M059J (cell line): ENCODE data around the gene AKAP8L. TPM values are rescaled to one million over a fixed set of nuclear protein-coding genes. Genes with fewer than 3 reads are reported as not detected.

Experiments
- DNase-seq: peaks from one replicate; pipeline ENCODE4 v3.0.0-alpha.2; 2012; ENCODE audit warnings: low read depth
- total RNA-seq: library from RNA; depleted of rRNA; stranded (reverse); fragments of >200 nt; shearing (Covaris generic); gene quantifications from 2 replicates; pipeline ENCODE4 v1.2.3, GENCODE V29; 2014; rRNA removed

Gene AKAP8L, protein sequence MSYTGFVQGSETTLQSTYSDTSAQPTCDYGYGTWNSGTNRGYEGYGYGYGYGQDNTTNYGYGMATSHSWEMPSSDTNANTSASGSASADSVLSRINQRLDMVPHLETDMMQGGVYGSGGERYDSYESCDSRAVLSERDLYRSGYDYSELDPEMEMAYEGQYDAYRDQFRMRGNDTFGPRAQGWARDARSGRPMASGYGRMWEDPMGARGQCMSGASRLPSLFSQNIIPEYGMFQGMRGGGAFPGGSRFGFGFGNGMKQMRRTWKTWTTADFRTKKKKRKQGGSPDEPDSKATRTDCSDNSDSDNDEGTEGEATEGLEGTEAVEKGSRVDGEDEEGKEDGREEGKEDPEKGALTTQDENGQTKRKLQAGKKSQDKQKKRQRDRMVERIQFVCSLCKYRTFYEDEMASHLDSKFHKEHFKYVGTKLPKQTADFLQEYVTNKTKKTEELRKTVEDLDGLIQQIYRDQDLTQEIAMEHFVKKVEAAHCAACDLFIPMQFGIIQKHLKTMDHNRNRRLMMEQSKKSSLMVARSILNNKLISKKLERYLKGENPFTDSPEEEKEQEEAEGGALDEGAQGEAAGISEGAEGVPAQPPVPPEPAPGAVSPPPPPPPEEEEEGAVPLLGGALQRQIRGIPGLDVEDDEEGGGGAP
- 59.7 and 63.6 TPM in 2 replicates for total RNA-seq

DNA sequence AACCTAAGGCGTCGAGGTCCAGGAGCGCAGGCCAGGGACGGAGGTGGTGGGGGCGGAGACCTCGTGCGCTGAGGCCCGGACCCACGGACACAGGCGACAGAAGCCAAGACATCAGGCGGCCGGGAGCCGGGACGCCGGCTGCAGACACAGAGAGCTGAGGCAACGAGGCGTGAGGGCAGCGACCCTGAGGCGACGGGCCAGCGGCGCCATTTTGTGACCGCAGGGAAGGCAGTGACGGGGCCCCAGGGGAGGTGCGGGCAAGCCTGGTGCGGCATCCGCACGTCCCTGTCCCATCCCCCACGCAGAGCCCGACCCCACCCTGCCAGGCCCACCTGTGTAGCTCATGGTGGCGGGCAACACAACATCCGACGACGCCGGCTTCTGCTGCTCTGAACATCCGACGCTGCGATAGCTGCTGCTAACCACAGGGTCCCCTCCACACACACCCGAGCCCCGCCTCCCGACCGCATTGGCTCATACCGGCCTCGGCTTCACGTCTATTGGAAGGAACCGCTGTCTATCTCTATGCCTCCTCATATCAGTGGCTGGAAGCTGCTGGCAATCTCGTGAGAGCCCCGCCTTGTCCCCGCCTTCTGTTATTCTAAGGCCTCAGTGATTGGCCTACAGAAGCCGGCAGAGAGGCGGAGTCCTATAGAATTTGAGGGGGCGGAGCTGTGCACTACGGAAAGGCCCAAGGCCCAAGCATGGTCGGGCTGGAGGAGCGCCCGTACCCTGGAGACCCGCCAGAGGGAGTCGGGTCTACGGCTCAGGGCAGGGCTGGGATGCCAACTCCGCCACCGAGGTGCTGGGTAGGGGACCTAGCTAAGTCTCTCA, at the start of gene AKAP8L:
AKAP8L (minus strand) TSS at position 410 of the 834 bp plus-strand sequence; CDS start at position 345, 65 bp downstream.
- peak; percentile 100 for DNase-seq

DNA sequence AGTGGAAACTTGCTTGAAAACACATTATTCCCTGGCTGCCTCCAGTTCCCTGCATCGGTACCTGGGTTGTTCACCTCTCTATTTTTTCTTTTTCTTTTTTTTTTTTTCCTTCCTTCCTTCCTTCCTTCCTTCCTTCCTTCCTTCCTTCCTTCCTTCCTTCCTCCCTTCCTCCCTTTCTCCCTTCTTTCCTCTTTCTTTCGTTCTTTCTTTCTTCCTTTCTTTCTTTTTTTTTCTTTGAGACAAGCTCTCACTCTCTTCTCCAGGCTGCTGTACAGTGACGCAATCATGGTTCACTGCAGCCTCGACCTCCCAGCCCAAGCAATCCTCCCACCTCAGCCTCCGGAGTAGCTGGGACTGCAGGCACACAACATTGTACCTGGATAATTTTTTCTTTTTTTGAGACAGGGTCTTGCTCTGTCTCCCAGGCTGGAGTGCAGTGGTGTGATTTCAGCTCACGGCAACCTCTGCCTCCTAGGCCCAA, 49.0 kb upstream of the AKAP8L start:
- DNase-seq = no peak

DNA sequence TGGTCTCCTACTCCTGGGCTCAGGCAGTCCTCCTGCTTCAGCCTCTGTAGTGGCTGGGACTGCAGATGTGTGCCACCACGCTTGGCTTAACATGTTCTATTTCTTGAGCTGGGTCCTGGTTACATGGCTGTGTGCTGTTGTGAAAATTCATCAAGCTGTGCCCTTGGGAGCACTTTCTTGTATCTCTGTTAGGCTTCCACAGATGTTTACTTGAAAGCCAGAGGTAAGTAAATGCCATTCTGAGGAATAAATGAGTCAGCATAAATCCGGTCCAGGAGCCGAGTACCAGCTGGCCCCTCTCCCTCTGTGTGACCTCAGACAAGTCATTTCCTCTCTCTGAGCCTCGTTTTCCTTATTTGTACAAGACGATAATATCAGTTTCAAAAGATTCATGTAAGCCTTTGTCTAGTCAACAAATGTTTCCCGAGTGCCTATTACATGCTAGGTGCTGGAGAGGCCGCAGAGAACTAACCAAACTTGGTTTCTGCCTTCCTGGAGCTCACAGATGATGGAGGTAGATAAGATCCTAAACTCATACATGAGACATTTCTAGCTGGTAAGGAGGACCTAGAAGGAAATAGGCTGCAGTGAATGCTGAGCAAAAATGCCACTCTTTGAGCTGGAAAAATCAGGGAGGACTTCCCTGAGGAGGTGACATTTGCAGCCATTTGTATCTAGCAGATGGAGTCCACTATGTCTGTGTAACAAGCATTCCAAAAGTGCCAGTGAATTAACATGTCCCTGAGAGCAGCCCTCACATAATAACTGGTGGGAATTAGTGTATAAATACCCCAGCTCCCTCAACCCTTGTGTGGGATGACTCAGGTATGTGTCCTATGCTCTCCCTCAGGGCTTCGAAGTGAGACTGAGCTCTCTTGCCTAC, 48.3 kb upstream of the AKAP8L start:
- peak; percentile 72 for DNase-seq

DNA sequence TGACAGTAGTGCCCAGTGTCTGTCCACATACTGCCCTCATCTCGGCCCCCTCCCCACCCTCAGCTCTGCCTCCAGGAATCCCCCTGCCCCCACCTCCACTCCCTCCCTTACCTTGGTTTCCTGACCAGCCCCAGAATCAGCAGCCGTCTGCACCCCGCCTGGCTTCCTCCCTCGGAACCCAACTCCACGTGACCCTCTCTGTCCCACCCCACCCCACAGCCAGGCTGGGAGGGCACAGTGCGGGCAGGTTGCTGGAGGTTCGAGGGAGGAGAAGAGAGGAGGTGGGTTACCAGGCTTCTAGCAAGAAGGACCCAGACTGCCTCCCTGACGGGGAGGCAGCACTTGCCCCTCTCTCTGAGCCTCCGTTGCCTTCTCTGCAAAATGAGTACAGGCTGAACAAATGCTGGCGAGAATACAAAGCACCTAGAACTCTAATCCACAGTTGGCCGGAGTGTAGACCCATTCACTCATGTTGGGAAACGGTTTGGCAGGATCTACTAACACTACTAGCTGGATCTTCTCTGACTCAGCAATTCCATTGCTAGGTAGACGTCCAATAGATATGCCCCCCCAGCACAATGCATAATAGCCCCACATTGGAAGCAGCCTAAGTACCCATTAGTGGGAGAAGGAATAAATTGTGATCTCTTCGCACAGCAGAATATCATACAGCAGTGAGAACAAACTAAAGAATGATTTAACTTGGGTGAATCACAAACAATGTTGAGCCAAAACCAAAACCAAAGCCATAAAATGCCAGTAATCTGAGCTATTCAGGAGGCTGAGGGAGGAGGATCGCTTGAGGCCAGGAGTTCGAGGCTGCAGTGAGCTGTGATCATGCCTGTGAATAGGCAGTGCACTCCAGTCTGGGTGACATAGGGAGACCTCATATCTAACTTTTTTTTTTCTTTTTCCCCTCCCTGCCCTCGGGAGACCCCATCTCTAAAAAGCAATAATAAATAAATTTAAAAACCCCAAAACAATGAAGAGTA, 45.9 kb upstream of the AKAP8L start, which contains the start of gene RASAL3:
RASAL3 (minus strand) TSS at position 151 of the 992 bp plus-strand sequence. CDS start 186 bp downstream, outside the sequence.
- DNase-seq = no peak

DNA sequence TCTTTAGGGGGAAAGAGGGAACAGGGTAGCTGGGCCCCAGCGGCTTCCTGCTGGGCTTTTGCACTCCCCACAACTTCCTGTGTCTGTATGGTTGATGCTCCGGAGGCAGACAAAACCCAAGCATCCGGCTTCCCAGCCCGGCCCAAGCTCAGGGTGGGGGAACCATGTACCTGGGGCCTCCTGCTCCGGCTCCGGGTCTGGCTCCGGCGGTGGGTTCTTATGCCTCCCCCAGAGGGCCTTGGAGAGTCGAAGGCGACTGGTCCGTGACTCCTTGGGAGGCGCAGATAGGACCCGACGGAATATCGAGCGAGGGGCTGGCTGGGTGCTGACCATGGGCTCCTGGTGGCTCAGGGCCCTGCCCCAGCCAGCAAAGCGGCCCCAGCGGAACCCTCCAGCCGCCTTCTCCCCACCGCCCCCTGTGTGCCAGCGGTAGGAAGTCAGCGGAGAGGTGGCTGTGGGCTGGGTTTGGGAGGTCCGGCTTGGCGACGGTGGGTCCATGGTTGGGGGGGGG, 45.1 kb upstream of the AKAP8L start:
- DNase-seq = no peak

DNA sequence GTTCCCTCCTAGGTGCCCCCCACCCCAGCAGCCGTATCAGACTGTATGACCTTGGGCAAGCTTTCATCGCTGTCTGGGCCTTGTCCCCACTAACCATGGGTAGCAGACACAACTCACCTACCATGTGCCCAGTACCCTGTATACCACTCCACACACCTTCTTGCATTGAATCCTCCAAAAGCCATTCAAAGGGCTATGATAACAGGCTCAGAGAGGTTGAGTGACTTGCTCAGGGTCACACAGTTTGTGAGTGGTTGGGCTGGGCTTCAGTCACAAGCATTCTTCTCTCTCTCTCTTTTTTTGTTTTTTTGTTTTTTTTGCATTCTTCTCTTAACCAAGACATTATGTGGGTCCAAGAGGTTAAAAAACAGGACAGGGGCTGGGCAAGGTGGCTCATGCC, 42.9 kb upstream of the AKAP8L start:
- no peak for DNase-seq

DNA sequence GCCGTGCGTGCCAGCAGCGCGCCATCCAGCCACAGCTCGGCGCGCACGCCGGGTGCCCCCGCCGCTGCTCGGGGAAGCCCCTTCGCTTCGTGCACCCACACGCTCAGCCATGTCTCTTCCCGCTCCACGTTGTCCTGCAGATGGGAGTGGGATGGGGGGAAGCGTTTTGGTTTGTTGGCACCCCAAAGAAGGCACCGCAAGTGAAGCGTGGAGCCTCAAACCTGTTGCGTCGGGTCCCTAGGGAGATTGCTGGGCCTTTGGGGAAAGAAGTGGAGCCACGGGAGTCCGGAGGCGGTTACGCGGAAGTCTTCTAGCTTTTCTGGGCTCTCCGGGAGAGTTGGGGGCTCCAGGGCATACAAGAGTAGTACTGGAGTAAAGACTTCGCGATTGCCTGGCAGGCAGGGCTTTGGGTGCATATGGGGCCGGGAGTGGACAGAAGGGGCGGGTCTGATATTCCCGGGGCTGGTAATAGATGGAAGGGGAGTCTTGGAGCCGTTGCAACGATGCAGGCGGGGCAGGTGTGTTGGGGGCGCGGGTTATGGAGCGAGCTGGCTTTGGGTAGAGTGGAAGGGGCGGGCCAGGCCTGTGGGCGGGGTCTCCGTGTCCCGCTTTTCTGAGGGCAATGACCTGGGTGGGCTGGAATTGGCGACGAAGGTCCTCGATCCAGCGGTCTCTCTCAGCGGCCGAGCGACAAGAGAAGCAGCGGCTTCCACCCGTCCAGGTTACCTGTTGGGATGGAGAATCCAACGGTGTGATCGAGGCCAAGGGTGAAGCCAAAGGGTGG, 39.1 kb upstream of the AKAP8L start:
- no peak for DNase-seq

DNA sequence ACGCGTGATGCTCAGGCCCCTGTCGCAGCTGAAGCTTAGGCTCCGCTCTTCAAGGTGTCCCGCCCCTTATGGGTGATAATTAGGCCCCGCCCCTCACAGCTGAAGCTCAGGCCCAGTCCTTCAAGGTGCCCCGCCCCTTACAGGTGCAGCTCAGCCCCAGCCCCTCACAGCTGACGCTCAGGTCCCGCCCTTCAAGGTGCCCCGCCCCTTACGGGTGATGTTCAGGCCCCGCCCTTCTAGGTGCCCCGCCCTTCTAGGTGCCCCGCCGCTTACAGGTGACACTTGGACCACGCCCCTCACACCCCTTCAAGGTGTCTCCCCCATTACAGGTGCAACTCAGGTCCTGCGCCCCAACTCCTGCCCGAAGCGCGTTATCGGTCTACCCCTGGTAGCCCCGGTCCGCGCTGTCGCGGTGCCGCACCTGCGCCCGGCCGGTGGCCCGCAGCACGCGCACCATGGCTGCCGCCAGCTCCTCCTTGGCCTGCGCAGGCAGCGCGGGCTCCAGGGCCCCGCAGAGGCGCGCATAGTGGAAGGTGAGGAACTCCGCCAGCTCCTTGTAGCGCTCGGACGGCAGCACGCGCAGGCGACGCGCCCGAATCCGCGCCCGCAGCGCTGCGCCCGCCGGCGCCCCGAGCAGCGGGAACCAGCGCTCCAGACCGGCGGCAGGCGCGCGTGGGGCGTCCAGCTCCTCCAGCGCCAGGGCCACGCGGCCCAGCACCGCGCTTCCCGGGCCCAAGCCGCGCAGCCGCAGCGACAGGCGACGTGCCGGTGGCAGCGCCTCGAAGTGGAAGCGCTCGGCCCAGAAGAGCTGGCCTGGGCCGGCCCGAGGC, 38.3 kb upstream of the AKAP8L start:
- no peak for DNase-seq

DNA sequence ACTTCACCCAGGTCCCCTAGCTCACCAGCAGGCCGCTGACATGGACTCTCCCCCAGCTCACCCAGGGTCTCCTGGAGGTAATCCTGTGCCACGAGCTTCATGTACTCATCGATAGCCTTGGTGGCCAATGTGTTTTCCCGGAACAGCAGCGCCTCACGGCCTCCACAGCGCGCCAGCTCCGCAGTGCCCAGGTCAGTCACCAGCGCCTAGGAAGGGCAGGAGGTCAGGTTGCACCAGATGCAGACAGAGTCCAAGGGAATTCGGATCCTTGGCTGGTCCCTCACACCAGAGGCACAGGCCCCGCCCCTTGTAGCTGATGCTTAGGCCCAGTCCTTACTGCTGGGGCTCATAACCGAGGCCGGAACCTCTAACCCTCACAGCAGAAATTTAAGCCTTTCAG, 37.7 kb upstream of the AKAP8L start:
- no peak for DNase-seq

DNA sequence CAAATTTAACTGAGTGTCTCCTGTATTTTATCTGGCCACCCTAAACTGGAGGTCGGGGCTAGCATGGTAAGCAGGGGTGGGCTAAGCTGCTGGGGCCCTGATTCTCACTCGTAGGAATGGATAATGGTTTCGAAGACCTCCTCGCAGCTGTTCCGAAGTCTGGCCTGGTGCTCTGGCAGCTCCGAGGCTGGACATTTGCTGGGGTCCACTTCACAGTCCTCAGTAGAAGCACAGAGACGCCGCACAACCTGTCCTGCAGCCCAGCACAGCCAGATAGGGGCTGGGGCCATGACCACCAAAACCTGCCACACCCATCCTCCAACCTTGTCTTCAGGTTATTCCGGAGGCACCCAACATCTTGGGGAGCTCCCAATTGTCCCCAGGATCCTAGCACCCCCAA, 37.2 kb upstream of the AKAP8L start:
- DNase-seq = no peak

DNA sequence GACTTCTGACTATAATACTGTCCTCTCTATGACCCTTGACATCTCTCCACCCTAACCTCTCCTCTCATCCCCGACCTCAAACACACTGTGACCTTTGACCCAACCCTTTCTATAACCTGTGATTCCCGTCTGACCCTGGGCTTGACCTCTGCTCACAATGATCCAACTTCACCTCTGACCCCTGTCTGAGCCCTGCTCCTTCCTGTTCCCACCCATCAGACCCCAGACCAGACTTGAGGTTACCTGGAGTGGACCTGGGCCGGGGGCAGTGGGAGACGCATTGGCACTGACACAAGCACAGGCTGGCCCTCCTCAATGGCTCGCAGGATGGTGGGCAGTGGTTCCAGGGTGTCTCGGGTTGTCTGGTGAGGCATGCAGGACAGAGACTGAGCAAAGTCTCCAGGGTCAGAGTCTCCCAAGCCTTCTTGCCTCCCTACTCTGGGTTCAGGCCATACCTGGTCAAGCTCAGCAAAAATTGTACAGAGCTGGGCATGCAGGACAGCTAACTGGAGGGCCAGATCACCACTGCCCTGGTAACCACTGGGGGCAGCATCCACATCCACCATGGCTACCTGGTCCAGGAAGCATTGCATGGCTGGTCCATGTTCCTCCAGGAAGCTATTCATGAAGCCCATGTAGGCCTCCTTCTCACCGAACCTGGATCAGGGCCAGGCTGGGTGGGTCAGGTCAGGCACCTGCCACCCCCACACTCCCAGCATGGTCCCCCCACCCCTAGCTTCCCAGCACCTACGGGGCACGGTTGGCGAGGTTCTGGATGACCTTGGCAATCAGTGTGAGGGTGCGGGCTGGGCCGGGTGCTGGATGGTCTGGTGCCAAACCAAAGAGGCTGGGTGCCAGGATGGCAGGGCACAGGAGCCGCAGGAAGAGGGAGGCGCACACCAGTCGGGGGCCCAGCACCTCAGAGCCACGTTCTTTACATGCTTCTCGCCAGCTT, 35.4 kb upstream of the AKAP8L start:
- DNase-seq = no peak

DNA sequence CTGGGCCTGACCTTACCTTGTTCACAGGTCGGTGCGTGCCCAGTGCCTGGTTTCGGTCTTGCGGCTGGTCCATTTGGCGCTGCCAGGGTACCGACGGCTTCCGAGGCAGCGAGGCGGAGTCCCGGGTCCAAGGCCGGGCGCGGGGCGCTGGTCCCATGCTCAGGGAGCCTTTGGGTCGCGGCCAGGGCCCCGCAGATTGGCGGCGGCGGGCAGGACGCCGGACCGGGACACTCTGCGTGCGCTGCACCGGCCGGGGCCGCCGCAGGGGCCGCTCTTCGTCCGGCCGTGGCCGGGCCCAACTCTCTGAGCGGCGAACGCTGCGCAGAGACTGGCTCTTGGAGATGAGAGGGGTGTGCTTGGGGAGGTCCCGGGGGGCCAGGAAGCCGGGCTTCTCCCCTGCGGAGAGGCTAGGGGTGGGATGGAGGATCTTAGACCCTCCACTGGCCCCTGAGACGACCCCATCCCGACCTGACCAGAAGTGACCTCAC, 34.3 kb upstream of the AKAP8L start:
- no peak for DNase-seq

DNA sequence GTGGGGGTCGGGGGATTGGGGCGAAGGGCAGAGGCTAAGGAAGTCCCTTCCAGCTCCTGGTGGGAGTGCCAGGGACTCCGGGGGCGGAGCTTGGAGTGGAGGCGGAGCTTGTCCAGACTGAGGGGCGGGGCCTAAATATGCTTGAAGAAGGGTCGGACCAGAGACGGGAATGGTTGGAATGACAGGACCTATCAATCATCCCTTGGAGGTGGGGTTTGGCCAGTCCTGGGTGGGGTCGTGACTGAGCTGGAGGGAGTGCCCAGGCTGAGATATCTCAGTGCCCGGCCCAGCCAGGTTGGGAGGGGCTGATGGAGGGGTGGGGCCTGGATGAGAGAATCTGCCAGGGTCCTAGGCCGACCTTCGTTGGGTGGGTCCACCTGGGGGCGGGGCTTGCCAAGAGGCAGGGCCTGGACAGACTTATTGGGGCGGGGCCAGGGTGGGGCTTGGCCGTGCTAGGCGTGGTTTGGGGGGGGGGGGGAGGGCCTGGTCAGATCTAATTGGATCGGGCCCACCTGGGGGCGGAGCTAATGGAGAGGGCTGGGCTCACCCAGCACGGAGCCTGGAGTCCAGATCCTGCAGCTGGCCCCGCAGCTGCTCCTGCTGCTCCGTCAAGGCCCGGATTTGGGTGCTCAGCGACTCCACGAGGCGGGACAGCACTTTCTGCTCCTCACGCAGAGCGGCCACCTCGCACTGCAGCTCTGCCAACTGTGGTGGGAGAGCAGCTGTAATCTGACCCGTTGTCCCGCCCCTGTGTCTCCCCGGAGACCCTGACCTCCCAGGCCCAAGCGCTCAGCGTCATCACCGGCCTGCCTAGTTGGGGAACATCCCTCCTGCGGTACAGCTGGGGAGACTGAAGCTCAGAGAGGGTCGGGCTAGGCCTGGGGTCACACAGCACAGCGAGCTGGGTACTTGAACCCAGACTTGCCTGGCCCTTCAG, 33.6 kb upstream of the AKAP8L start:
- DNase-seq = peak; percentile 85

DNA sequence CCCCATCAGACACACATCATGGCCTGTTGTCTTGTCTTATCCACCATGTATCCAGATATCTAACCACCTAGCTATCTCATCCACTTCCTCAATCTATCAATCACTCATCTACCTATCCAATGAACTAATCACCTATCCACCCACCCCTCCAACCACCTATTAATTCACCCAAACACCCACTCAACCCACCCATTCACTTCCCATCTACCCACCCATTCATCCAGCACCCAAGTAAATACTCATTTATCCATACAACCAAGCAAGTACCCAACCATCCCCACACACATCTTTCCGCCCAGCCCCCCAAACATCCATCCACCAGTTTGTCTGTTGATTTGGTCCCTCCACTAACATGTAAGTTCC, 31.7 kb upstream of the AKAP8L start:
- no peak for DNase-seq
